GM13977 (cell line): Measurements from ENCODE around the gene MARS1.
"Not testable (repeated sequence)": the region's sequence is repeated elsewhere in the genome, so short reads cannot be mapped to it uniquely, and the experiment has no call there.

Source experiments
- DNase-seq: peaks from one replicate; pipeline ENCODE4 v3.0.0; 2012; ENCODE audit warnings: low spot score
- in situ Hi-C: fragments of 300-500 bp; cut with MboI; formaldehyde crosslinking; loops from one replicate; pipeline ENCODE4 v1.12.0; 2022; ENCODE audit warnings: low sequenced_read_pairs, low pct_unique_long_range_greater_than_20kb, mixed read lengths, inconsistent platforms; ENCODE audit not compliant: unreplicated experiment
- TF ChIP-seq, protein P1 (sequence below): IDR thresholded peaks from 2 replicates; pipeline ENCODE4 v1.5.1; 2012; ENCODE audit warnings: mild to moderate bottlenecking, control low read depth; ENCODE audit not compliant: insufficient read depth; ENCODE audit errors: extremely low read depth, missing control alignments

MARS1 gene

DNA sequence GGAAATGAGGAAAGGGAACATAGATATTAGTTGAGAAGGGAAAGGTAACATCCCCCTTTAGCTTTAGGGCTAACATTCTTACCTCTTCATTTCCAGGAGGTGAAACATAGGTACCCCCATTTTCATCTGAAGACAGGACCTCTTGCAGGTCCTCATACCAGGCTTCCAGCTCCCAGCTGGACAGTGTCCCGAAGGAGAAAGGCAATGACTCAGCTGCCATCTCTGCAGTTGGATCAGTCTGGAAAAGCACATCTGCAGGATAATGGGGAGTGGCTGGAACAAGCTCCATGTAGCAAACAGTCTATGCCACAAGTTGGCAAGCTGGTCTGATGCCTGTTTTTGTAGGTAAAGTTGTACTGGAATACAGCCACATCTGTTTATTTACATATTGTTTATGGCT lies 29.3 kb downstream of the MARS1 start:
- in situ Hi-C loops: no loop called here
- TF ChIP-seq, protein P1, sequence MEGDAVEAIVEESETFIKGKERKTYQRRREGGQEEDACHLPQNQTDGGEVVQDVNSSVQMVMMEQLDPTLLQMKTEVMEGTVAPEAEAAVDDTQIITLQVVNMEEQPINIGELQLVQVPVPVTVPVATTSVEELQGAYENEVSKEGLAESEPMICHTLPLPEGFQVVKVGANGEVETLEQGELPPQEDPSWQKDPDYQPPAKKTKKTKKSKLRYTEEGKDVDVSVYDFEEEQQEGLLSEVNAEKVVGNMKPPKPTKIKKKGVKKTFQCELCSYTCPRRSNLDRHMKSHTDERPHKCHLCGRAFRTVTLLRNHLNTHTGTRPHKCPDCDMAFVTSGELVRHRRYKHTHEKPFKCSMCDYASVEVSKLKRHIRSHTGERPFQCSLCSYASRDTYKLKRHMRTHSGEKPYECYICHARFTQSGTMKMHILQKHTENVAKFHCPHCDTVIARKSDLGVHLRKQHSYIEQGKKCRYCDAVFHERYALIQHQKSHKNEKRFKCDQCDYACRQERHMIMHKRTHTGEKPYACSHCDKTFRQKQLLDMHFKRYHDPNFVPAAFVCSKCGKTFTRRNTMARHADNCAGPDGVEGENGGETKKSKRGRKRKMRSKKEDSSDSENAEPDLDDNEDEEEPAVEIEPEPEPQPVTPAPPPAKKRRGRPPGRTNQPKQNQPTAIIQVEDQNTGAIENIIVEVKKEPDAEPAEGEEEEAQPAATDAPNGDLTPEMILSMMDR: no peak
- no peak for DNase-seq

DNA sequence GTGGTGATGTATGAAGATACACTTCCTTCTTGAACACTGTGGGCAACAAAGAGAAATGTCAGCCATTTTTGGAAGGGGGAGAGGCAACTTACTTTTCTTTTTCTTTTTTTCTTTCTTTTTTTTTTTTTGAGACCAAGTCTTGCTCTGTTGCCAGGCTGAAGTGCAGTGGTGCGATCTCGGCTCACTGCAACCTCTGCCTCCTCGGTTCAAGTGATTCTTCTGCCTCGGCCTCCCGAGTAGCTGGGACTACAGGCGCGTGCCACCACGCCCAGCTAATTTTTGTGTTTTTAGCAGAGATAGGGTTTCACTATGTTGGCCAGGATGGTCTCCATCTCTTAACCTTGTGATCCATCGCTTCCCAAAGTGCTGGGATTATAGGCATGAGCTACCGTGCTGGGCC lies 29.9 kb downstream of the MARS1 start:
- in situ Hi-C loops, DNase-seq: not testable (repeated sequence)

DNA sequence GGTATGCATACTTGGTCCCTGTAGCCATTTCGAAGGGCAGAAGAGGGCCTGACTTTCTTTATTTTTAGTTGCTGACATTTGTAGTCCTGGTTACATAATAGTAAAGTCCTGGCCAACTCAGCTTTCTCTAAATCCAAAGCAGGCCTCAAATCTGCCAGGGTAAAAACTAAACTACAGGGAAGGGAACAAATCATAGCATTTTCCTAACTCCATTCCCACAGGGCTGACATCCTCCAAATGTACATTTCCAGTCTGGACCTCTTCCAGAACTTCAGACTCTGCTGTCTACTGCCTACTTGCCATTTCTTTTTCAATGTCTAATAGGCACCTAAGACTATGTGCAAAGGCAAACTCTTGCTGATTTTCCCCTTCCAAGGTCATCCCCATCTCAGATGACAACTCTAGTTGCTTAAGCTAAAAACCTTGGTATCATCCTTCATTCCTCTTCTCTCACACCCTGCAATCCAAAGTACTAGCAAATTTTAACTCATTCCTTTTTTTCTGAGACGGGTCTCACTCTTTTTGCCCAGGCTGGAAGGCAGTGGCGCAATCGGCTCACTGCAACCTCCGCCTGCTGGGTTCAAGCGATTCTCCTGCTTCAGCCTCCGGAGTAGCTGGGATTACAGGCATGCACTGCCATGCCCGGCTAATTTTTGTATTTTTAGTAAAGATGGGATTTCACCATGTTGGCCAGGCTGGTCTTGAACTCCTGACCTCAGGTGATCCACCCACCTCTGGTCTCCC lies 30.5 kb downstream of the MARS1 start:
- DNase-seq: no peak
- TF ChIP-seq, protein P1: no peak
- in situ Hi-C loops: no loop called here

DNA sequence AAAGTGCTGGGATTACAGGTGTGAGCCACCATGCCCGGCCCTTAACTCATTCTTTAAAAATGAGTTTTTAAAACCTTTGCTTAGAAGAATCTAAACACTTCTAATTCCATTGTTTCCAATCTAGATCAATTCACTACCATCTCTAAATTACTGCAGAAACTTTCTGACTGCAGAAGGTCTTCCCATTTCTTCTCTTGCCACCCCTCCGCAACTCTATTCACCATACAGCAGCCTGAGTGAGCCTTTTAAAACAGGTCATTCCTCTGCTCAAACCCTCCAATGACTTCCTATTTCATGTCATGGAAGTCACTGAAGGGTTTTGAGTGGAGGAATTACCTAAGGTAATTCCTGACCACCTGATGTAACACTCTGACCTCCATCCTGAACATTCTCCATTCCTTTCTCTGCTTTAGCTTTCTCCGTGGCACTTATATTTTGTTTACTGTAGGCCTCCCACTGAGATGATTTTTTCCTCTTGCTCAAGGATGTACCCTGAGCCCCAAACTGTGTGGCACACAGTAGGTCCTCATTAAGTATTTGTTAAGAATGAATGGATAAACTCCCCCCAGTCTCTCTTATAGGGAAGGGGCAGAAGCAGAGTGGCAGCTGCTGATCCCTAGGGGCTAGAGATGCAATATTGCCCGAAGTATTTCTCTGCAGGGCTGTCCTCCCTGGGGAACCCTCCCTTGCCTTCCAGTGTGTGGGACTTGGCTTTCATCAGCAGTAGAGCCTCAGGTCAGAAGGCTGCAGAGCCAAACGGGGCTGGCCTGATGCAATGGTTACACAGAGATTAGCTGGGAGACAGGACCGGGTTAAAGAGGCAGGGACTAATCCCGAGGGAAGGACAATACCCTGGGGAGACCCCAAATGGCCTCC lies 31.3 kb downstream of the MARS1 start:
- in situ Hi-C loops: no loop called here
- DNase-seq: no peak
- TF ChIP-seq, protein P1: no peak

DNA sequence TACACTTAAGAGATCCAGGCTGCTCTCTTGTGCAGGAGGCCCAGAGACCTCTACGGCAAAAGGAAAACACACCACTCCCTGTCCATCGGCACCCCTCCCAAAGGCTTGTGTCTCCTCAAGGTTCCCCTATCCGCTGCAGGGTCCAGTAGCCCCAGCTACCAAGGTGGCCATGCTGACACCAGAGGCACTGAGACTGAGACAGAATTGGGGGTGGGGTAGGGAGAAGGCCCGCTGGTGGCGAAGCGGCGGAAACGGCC lies 31.9 kb downstream of the MARS1 start:
- in situ Hi-C loops: no loop called here
- DNase-seq: no peak
- TF ChIP-seq, protein P1: no peak

DNA sequence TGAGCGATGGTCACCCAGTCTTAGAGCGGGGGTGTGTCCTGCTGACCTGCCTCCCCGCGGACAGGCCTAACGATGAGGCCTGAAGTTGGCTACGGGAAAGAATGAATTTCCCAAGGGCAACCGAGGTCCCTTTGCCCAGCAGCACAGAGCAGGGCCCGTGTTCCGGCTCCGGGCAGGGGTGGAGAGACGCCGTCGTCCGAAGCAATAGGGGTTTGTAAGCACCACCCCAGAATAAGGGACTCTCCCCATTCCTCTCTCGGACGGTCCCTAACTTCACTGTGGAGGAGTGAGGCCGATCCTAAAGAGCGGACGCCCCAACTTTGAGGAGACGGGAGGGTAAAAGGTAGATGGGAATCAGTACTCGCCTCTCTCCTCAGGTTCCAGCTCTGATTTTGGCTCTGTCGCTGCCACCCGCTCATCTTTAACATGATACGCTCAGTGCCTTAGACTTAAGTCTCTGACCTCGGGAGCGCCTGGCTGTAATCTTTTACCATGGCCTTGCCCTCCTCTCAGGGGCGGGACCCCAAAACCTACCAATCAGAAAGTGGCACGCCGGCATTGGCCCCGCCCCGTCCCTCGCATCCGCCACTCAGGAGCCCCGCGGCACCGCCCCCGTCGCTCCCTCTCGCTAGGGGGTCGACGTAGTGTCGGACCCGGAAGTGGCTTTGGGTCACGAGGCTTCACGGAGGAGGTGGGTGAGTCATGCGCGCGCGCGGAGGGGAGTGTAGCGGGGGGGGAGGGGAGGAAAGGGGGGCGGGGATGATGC lies 32.4 kb downstream of the MARS1 start, which contains the start of gene DDIT3:
TSS of gene DDIT3 (minus strand) at position 462 of the 766 bp plus-strand sequence. CDS start 3,108 bp downstream, outside the sequence.
- peak; percentile 96 for DNase-seq
- in situ Hi-C loops: no loop called here
- TF ChIP-seq, protein P1: no peak

DNA sequence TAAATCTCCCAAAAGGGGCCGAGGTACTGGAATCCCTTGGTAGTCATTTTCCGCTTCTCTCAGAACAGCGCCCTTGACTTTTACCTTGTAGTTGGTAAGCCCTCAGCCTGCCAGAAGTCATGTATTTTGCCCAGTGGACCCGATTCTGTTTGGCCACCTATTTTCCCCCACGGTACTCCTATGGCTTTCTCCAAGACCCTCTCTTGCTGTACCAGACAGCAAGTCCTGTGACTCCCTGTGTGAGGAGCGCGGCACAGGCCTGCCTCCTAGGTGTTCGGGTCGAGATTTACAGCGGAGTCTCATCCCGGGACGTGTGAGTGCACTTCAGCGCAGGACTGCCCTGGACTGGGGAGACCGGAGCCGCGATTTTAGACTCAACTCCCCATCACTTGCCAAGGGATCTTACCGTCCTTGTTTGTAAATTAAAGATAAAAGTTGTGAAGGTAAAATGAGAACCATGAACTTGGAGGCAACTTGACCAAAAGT lies 33.7 kb downstream of the MARS1 start:
- TF ChIP-seq, protein P1: no peak
- in situ Hi-C loops: no loop called here
- DNase-seq: no peak
